NCI-H446 (cell line): Measurements from ENCODE around the gene ADAM8.
"Not testable (repeated sequence)": the region's sequence is repeated elsewhere in the genome, so short reads cannot be mapped to it uniquely, and the experiment has no call there.

Source experiments
- DNase-seq, 2 experiments: peaks; one replicate each; lab custom pipeline; 2025; lab: John Stamatoyannopoulos, UW

Gene ADAM8

DNA sequence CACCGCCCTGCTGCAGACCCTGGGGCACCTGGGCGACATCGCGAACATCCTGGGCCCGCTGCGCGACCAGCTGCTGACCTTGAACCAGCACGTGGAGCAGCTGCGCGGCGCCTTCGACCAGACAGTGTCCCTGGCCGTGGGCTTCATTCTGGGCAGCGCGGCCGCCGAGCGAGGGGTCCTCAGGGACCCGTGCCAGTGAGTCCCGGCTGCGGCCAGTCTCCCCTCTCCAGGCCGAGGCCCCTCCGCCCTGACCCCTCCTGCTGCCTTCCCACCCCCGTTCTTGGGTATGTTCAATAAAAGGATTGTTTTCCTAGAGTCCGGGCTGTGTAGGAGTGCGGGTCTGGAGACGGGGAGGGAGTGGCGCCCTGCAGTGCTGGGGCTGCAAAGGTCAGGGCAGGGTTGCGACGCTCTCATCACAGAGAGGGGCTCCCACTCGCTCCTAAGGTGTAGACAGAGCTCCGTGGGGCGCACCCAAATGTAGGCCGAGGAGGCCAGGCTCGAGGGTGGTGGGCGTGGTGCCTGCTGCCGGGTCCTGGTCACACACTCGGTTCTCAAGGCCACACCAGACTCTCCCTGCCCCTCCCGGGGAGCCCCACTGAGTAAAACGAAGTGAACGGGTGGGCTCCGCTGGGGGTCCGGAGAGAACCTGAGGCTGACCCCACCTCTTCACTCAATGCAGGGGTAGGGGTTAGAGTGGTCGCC lies 45.3 kb downstream of the ADAM8 start:
- no peak for DNase-seq

DNA sequence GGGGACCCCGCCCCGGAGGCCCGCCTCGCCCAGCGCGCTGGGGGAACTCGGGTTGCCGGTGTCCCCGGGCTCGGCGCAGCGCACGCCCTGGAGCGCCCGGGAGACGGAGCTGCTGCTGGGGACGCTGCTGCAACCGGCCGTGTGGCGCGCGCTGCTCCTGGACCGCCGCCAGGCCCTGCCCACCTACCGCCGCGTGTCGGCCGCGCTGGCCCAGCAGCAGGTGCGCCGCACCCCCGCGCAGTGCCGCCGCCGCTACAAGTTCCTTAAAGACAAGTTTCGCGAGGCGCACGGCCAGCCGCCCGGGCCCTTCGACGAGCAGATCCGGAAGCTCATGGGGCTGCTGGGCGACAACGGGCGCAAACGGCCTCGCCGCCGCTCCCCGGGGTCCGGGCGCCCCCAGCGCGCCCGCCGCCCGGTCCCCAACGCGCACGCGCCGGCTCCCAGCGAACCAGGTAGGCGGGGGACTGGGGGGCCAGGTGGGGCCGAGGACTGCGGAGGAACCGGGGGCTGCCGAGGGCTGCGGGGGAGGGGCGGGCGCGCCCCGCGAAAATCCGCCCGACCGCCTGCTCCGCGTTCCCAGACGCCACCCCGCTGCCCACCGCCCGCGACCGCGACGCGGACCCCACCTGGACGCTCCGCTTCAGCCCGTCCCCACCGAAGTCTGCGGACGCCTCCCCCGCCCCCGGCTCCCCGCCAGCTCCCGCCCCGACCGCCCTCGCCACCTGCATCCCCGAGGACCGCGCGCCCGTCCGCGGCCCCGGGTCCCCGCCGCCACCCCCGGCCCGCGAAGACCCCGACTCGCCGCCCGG lies 46.1 kb downstream of the ADAM8 start:
- no peak for DNase-seq

DNA sequence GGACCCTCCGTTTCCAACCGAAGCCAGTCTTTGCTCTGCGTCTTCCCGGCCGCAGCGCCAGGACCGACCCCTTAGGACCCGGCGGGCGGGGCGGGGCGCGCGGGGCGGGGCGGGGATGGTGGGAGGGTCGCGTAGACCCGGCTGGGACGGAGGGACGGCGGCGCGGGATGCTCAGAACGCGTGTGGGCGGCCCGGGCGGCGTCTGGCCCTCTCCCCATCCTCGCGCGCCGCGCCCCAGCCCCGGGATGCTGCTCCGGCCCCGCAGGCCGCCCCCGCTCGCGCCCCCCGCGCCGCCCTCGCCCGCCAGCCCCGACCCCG lies 46.7 kb downstream of the ADAM8 start, which contains the start of gene UTF1:
Gene UTF1 (plus strand): TSS at position 174 of the 318 bp plus-strand sequence. CDS start 72 bp downstream, at position 246.
- DNase-seq: no peak

DNA sequence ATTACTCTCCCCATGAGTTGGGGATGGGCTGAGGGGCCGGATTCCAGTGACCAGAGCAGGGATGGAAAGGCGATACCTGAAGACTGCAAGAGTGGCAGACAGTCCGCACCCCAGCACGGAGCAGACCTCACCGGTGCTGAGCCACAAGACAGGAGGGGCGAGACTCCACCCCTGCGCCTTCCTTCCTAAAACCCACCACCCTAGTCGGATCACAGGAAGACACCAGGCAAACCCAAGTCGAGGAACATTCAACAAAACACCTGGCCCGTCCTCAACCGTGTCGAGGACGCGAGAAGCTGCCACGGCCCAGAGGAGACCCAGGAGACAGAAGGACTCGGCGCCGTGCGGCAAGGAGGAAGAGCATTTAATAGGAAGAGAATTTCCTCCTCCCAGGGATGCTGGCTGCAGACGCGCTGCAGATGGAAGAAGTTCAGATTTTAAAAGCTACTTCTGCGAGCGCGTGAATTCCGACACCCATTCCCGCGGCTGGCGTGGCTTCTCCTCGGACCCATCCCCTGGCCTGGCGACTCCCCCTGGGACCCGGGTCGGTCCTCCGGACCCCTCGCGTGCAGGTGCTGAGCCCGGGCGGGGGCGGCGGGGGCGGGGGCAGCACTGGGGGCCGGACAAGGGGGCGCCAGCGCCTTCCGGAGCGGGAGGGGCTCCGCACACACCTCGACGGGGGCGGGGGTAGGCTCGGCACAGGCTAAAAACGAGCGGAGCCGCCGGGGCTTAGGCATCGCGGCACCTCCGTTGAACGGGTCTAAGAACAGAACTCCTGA lies 47.2 kb downstream of the ADAM8 start:
- no peak for DNase-seq

DNA sequence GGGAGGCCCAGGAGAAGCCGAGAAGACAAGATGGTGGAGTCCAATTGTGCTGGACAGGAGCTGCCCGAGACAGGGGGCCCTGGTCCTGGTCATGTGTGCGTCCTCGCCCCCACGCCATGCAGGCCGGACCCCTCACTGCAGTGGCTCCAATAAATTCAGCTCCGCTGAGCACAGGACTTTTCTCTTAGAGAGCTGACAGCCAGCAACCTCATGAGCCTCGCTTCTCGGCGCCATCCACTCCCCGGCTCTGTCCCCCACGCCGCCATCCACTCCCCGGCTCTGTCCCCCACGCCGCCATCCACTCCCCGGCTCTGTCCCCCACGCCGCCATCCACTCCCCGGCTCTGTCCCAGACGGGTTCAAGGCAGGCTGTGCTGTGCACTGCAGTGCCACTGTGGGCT lies 49.4 kb downstream of the ADAM8 start:
- DNase-seq: no peak

DNA sequence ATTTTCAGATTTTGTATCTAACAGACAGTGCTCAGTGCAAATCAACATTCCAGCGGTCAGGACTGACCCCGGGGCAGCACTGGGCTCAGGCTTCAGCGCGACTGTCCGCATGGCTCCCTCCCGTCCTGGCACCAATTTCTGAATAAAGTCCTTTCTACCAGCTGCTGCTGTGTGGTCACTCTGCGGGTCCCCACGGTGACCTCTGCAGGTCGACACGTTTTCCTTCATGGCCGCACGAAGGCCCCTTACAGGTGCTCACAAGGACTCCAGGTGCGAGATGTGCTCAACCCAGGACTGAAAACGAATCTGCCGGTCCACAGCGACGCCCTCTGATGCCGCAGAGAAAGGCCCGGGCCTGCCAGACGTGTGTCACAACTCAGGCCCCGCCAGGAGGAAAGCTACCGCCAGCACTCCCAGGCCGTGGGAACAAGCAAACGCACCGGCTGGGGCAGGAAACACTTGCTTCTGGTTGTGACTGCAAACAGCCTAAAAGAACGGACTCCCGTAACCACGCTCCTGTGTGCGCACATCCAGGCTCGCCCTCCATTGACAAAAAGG lies 50.3 kb downstream of the ADAM8 start:
- no peak for DNase-seq

DNA sequence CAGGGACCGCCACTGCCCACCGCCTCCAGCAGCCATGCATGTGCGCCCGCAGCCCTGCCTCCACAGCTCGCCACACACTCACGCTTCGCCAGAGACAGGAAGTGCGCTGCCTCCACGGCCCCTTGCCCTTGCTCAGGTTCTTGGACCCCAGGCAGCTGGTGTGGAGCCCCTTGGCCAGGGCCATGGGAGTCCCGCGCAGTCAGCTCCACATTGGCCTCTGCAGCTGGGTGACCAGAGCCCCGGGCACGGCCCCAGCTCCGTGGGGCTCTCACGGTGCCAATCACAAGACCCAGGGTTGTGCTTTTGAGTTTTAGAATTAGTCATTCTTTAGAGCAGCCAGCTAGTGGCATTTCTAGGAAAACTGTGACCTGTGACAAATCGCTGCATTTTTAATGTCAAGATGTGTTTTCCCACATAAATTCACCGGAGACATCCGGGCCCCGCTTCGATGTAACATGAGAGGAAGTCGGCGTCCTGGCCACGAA lies 50.9 kb downstream of the ADAM8 start:
- DNase-seq: no peak

DNA sequence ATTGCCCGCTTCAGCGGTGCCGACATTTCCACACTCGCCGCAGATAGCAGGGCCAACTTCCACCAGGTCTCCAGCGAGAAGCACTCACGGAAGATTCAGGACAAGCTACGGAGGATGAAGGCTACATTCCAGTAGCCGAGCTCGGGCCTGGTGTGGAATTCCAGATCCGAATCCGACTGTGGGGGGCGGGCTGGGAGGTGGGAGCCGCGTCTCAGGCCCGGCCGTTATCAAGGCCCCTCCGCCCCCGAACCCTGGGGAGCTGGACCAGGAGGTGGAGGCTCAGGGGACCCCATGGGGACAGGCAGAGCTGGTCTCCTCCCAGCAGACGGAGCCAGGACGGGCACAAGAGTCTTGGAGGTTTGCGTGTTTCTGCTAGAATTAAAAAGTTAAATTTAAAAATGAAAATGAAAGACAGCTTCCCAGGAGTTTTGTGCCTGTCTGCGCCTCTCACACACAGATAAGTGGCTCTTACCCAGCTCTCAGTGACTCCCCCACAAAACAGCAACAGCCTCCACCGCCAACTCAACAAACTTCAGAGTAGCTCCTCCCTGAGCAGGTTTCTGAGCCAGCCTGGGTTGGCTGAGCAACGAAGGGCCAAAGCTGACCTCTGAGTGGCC lies 51.8 kb downstream of the ADAM8 start:
- DNase-seq: no peak

DNA sequence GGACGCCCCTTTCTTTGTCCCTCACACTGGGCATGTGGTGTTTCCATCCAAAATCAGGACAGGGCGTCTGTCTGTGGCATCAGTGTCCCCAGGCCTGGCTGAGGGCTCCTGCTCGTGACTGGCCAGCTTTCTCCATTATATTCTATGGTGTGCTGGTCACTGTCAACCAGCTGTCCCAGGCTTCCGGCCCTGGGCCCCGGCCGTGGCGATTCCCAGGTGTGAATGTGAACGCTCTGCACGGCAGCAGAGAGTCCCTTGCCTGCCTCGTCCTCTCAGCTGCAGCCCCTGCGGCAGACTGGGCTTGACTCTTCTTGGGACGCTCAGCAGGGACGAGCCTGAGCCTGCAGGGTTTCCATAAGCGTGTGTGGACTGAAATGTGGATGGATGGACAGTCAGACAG lies 52.6 kb downstream of the ADAM8 start:
- DNase-seq: no peak

DNA sequence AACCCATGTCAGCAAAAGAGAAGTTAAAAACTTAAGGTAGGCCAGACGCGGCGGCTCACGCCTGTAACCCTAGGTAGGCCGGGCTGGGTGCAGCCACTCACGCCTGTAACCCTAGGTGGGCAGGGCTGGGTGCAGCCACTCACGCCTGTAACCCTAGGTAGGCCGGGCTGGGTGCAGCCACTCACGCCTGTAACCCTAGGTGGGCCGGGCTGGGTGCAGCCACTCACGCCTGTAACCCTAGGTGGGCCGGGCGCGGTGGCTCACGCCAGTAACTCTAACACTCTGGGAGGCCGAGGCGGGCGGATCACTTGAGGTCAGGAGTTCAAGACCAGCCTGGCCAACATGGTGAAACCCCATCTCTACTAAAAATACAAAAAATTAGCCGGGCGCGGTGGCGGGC lies 54.9 kb downstream of the ADAM8 start:
- not testable (repeated sequence) for DNase-seq

DNA sequence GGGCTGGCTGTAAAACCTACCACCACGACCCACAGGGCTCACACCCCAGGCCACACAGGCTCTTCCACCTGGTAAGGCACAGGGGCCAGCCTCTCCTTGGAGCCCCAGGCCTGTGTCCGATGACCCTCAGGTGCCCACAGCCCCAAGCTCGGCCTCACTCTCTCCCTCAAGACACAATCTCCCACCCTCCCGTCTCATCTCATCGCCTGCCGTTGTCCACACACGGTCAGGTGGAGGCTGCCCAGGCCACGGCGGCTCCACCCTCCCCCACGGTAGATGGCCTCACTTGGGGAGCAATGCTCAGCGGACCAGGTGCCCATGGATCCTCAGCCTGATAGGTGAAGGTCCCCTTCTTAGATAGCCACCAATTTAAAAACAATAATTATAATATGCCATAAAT lies 55.3 kb downstream of the ADAM8 start:
- no peak for DNase-seq

DNA sequence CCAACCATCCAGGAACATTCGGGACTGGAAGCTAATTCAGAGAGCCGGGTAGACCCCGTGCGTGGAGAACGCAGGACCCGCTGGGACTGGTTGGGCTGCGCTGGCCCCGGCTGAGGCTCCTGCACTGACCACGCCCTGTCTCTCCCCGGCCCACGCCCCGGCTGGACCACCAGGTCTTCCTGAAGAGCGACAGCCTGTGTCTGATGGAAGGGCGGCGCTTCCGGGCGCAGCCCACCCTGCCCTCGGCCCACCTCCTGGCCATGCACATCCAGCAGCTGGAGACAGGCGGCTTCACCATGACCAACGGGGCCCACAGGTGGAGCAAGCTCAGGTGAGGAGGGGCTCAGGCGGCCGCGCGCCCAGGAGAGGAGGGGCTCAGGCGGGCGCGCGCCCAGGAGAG lies 56.9 kb downstream of the ADAM8 start:
- DNase-seq: no peak

DNA sequence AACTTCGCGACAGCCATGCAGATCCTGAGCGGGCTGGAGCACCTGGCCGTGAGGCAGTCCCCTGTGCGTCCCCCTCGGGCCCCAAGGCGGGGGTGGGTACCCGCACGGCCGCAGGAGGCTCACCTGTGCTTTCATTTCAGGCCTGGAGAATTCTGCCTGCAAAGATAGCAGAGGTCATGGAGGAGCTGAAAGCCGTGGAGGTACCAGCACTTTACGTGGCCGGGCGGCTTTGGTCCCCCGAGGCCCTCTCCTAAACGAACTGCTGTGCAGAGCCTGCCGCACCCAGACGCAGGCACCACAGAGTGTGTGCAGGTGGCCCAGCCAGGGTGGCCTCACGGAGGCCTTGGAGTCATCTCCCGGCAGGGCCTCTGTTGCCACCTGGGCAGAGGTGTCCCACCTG lies 57.8 kb downstream of the ADAM8 start:
- DNase-seq: no peak

DNA sequence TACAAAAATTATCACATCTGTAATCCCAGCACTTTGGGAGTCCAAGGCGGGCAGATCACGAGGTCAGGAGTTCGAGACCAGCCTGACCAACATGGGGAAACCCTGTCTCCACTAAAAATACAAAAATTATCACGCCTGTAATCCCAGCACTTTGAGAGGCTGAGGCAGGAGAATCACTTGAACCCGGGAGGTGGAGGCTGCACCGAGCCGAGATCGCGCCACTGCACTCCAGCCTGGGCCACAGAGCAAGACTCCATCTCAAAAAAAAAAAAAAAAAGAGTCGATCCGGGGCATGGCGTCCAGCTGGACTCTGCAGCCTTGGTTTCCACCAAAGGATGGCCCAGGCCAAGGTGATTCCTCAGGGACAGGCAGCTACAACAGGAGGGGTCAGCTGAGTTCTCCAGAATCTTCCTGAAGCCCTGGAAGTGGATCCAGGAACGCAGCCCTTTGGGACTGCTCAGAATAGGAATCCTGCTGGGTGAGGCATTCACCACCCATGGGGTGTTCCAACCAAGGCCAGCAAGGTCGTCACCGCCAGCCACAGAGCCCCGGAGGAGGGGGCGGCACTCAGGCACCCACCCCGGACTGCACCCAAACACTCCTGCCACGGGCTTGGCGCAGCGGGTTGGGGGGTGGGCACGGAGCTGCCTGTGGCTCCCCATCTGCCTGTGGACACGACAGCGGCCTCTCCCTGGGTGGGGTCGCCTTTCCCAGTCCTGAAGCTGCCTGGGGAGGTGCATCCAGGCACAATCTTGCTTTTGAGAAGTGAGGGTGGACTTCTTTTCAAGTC lies 58.7 kb downstream of the ADAM8 start:
- DNase-seq: no peak

DNA sequence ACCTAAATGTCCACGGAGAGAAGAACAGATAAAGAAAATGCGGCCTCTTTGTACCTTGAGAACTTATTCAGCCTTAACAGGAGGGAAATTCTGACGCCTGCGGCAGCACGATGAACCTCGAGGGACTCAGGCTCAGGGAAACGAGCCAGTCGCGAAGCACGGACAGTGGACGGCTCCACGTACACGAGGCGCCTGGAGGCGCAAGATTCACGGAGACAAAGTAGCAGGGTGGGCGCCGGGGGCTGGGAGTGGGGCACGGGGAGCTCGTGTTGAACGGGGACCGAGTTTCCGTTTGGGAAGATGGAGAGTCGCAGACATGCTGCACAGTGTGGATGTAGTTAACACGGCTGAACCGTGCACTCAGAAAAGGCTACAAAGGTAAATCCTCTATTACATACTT lies 59.9 kb downstream of the ADAM8 start:
- no peak for DNase-seq

DNA sequence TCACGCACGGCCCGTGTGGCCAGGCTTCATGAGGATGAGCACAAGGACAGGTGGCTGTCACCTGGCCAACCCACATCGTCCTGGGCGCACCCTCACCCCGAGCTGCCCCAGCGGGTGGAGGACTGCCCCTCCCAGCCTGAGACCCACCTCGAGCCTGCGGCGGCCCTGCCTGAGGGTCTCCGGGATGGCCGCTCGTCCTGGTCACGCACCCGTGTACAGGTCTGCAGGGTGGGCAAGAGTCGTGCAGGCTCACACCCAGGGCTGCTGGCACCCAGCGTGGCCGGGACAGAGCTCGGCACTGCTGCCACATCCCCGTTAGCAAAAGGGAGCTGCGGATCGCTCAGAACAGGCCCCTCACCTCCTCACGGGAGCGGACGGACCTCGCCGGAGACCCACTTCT lies 61.1 kb downstream of the ADAM8 start:
- no peak for DNase-seq

DNA sequence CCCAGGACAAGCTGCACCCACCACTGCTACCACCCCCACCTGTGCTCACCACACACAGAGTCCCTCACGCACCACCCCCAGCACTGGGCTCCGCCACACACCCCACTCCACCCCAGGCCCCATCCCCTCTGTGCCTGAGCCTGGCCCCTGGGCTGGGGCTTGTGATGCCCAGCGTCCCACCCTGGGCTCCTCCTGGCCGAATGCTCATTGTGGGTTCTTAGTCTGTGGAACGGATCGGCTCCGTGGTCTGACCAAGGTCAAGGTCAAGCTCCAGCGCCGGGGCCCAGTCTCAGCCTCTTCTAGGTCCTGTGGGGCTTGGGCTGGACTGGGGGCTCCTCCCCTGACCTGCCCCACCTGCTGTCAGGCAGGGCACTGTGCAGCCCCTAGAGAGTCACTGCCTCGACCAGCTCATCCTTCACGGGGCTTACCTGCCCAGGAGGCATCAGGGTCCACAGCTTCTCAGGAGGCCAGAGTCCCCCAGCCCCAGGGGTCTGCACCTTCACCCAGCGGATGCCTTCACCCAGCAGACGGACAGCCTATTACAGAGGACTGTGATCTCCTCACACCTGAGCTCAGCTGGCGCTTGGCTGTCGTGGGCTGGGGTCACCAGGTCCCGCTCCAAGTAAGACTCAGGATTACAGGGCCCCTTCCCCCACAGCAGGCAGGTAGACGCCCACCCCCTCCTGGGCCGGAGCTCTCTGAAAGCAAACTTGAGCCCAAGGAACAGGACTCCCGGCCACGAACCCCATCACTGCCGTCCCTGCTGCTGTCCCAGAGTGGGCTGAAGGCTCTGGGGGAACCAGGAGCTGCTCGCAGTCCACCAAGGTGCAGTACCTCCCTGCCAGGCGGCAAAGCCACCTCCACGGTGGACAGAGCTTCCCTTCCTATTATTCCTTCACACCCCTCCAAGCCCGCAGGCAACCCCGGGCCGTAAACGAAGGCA lies 61.9 kb downstream of the ADAM8 start:
- DNase-seq: no peak

DNA sequence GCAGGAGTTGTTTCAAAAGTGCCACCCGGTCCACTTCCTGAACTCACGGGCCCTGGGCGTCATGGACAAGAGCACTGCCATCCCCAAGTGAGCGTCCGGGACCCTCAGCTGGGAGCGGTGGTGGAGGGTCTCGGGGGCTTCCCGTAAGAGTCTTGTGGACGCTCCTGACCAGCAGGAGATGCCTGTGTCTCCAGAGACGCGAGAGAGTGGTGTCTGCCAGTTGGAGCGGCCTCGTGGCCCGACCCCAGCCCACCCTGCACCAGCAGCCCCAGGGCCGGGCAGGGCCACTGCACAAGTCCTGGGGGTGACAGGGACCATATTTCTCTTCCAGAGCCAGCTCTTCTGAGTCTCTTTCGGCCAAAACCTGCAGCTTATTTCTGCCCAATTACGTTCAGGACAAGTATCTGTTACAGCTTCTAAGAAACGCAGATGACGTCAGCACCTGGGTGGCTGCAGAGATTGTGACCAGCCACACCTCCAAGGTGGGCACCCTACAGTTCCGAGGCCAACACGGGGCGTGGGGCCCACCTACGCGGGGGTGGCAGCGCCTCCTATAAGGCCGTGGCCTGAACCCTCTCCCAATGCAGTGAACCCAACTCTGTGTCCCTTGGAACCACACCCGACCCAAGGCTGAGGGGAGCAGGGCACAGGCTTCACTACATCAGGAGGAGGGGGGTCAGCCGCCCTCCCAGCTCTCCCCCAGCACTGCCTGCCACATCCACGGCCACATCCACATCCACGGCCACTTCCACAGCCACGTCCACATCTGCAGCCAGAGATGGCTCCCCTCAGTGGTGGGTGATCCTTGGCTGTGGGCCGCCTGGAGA lies 62.8 kb downstream of the ADAM8 start:
- DNase-seq: no peak

DNA sequence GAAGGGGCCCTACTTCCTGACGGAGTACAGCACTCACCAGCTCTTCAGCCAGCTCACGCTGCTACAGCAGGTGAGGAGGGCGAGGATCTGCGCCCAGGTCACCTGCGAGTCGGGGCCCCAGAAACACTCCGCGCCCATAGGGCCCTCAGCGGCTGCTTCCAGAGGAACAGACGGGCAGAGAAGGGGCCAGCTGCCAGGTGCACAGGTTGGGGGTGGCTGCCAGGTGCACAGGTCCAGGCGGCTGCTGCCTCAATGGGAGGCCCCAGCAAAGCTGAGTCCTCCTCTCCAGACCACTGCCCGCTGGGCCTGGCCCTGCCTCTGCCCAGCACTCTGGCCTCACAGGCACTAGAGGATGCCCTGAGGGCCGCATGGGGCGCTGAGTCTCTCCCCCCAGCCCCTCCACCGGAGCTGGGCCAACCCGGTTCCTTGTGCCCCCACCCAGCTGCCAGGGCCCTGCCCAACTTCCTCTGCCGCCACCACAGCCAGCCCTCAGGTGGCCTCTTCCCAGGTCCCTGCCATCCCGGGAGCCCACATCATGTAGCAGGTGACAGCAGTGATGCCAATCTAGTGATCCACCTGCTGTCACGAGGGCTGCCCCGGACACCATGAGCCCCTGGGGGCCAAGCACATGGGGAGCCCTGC lies 63.7 kb downstream of the ADAM8 start:
- DNase-seq: no peak
